ENCODE data around the gene EVA1B. TPM values are rescaled to one million over a fixed set of nuclear protein-coding genes. Genes with fewer than 3 reads are reported as not detected.

Gene EVA1B
- total and polyA plus RNA-seq, 2 donors (not counting 3 experiments of a cell fraction or from before 2014, with no cell fraction given), result 64.7 to 132 TPM

DNA sequence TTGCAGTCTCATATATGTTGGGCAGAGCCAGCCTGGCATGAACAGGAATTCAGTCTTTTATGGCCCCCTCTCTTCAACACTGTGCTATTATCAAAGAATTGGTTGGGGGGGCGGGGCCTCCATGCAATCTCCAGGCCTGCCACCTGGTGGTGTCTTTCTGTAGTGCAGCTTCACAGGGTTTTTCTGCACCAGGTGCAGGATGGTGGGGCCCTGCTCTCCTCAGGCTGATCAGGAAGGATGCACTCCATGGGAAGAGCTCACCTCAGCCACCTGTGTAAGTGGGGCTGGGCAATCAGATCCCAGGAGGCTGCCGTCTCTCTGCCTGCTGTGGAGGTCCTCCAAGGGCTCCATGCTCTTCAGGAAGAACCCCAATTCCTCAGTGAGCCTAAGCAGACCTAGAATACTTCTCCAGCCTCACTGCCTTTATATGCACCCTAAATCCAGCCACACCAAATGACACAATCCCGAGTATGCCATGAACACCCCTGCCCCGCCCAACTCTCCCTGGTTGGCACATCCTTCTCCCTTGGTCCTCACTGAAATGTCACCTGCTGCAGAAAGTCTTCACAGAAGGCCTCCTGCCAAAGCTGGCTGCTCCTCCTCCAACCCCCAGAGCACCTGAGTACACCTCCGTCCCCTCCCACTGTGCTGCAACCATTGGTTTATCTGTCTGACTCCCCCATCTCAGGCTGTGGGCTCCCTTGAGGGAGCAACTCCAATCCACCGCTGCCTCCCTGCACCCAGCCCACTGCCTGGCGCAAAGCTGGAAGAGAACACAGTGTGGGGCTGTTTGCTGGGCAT lies 45.8 kb upstream of the EVA1B start:
- Histone ChIP-seq H3K9ac (replicated peaks; ENCODE audit: extremely low read depth, insufficient read depth, low read length) (no peak overlapping the region), H3K9me3 (replicated peaks; ENCODE audit: control insufficient read depth, insufficient read depth, low read length) (no peaks in the 10 kb centered on the region), H3K27ac (ENCODE audit: insufficient read depth, low read depth, low read length) (peak overlapping the region; percentile 54), H3K4me2 (ENCODE audit: insufficient read depth, low read length) (peak overlapping the region; percentile 31), H3K36me3 (ENCODE audit: control insufficient read depth in 2 of 2, extremely low read depth in 1 of 2, insufficient read depth in 2 of 2, low read length in 2 of 2) (no peaks in the 10 kb centered on the region), H3K4me3 (replicated peaks in 1 of 3; ENCODE audit: insufficient read depth in 1 of 3, low read depth in 1 of 3, low read length in 3 of 3) (no peak overlapping the region), H3K4me1 (ENCODE audit: control insufficient read depth, extremely low read depth, insufficient read depth, low read length) (peaks cover 47% of the 10 kb centered on the region), H4K20me1 (replicated peaks; ENCODE audit: control insufficient read depth, extremely low read depth, insufficient read depth, low read length) (no peaks in the 10 kb centered on the region), H2AFZ (ENCODE audit: low read depth, low read length) (no peak overlapping the region), H3K27me3 (ENCODE audit: control insufficient read depth in 2 of 2, insufficient read depth in 2 of 2, low read length in 2 of 2) (no peaks in the 10 kb centered on the region), H3K9me1 (replicated peaks; ENCODE audit: control insufficient read depth, extremely low read depth, insufficient read depth, low read length) (no peaks in the 10 kb centered on the region), H3K79me2 (ENCODE audit: control insufficient read depth, insufficient read depth, low read length) (peaks cover 56% of the 10 kb centered on the region)
- ChIA-PET POLR2A (interaction anchor here (1.1 to 1.5 kb wide), 2 partner anchors 17 kb away, joined by 3 to 5 read pairs; no protein-coding TSS in a partner anchor), CTCF (interaction anchor here (0.8 to 5.6 kb wide), 21 partner anchors 9 to 269 kb away, joined by 3 to 152 read pairs (median 5); partner anchors contain the start of genes EVA1B and LSM10)
- dilution Hi-C loops (cut with MboI; ENCODE audit: extremely low pct_ligation_motif_present, low sequenced_read_pairs) (no loop called here), intact Hi-C loops (cut with micrococcal nuclease) (loop anchor here (1.0 kb wide), 7 partner anchors 17 to 270 kb away; partner anchors contain the start of genes EVA1B and TRAPPC3)
- BruUV-seq (replicated peaks), result no TSS peak
- TF ChIP-seq POLR2AphosphoS5 (IDR thresholded peaks at IDR 0.05; ENCODE audit: insufficient read depth, low read depth, low read length), result no peak
- TF ChIP-seq, protein P1, sequence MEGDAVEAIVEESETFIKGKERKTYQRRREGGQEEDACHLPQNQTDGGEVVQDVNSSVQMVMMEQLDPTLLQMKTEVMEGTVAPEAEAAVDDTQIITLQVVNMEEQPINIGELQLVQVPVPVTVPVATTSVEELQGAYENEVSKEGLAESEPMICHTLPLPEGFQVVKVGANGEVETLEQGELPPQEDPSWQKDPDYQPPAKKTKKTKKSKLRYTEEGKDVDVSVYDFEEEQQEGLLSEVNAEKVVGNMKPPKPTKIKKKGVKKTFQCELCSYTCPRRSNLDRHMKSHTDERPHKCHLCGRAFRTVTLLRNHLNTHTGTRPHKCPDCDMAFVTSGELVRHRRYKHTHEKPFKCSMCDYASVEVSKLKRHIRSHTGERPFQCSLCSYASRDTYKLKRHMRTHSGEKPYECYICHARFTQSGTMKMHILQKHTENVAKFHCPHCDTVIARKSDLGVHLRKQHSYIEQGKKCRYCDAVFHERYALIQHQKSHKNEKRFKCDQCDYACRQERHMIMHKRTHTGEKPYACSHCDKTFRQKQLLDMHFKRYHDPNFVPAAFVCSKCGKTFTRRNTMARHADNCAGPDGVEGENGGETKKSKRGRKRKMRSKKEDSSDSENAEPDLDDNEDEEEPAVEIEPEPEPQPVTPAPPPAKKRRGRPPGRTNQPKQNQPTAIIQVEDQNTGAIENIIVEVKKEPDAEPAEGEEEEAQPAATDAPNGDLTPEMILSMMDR (IDR thresholded peaks at IDR 0.05; ENCODE audit: extremely low read depth in 1 of 2, insufficient read depth in 1 of 2, low read depth in 1 of 2, low read length in 2 of 2), result peak; percentile 89 to 91
- no peak for TF ChIP-seq POLR2A (IDR thresholded peaks at IDR 0.05; ENCODE audit: low read depth, low read length)
- FAIRE-seq, result peak; percentile 91
- peak; percentile 77 for DNase-seq (ENCODE audit: low read depth, low spot score)

DNA sequence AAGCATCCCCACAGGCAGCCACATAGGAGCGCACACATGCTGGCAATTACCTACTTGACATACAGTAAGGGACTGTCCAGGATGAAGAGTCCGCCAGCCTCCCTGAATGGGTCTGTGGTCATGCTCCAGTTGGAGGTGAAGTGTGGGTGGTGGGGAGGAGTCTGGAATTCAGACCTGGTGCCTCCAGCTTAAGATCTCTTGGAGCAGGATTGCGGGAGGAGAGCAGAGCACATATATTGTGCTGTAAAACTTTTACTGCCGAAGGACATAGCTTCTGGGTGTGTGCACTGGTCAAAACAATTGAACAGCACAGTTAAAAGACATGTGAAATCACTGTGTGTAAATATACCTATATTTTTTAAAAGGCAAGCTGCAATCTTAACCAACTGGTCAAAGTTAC lies 44.4 kb upstream of the EVA1B start:
- intact Hi-C loops (cut with micrococcal nuclease), result no loop called here
- no peak overlapping the region for H3K4me3 ChIP-seq (replicated peaks in 1 of 3; ENCODE audit: insufficient read depth in 1 of 3, low read depth in 1 of 3, low read length in 3 of 3)
- TF ChIP-seq POLR2AphosphoS5 (IDR thresholded peaks at IDR 0.05; ENCODE audit: insufficient read depth, low read depth, low read length) (no peak), POLR2A (IDR thresholded peaks at IDR 0.05; ENCODE audit: low read depth, low read length) (no peak)
- H3K27ac ChIP-seq (ENCODE audit: insufficient read depth, low read depth, low read length), result no peak overlapping the region
- H3K9me1 ChIP-seq (replicated peaks; ENCODE audit: control insufficient read depth, extremely low read depth, insufficient read depth, low read length), result no peaks in the 10 kb centered on the region
- H3K9ac ChIP-seq (replicated peaks; ENCODE audit: extremely low read depth, insufficient read depth, low read length), result no peak overlapping the region
- no TSS peak for BruUV-seq (replicated peaks)
- H3K9me3 ChIP-seq (replicated peaks; ENCODE audit: control insufficient read depth, insufficient read depth, low read length), result no peaks in the 10 kb centered on the region
- POLR2A ChIA-PET, result interaction anchor here (0.9 to 2.2 kb wide), 3 partner anchors 15 to 23 kb away, joined by 3 to 4 read pairs (median 4); no protein-coding TSS in a partner anchor
- H3K79me2 ChIP-seq (ENCODE audit: control insufficient read depth, insufficient read depth, low read length), result peaks cover 58% of the 10 kb centered on the region
- H3K36me3 ChIP-seq (ENCODE audit: control insufficient read depth in 2 of 2, extremely low read depth in 1 of 2, insufficient read depth in 2 of 2, low read length in 2 of 2), result no peaks in the 10 kb centered on the region
- no peaks in the 10 kb centered on the region for H4K20me1 ChIP-seq (replicated peaks; ENCODE audit: control insufficient read depth, extremely low read depth, insufficient read depth, low read length)
- FAIRE-seq (no peak), DNase-seq (ENCODE audit: low read depth, low spot score) (no peak)
- CTCF ChIA-PET, result interaction anchor here (0.7 to 5.6 kb wide), 11 partner anchors 16 to 207 kb away, joined by 3 to 152 read pairs (median 5); partner anchors contain the start of genes LSM10 and STK40
- dilution Hi-C loops (cut with MboI; ENCODE audit: extremely low pct_ligation_motif_present, low sequenced_read_pairs), result no loop called here
- peaks cover 34% of the 10 kb centered on the region for H3K4me1 ChIP-seq (ENCODE audit: control insufficient read depth, extremely low read depth, insufficient read depth, low read length)
- no peak overlapping the region for H2AFZ ChIP-seq (ENCODE audit: low read depth, low read length)
- no peaks in the 10 kb centered on the region for H3K27me3 ChIP-seq (ENCODE audit: control insufficient read depth in 2 of 2, insufficient read depth in 2 of 2, low read length in 2 of 2)
- H3K4me2 ChIP-seq (ENCODE audit: insufficient read depth, low read length), result no peak overlapping the region

Data from endothelial cell of umbilical vein (primary cell).